ENCODE measurements around the gene MAP7D2. TPM values are rescaled to one million over a fixed set of nuclear protein-coding genes. Genes with fewer than 3 reads are reported as not detected.

The MAP7D2 gene
- total and polyA plus RNA-seq, 2 experiments from 2014 or later = 0.90 to 1.6 TPM

DNA sequence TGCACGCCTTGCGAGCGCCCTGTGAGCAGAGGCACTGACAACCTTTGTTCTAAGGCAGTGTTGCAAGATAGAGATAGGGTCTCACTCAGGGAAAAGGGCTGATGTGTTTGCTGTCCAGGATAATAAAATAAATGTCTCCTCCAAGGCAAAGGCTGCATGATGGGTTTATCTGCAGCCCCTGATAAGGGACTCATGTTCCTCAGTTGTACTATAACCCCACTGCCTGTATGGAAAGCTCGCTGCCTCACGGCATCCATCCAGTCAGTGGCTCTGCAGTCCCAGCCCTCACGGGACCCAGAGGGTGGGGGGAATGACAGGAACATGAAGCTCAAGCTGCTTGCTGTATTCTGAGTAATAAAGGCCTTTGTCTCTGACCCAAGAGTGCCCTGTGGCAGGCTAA is 148.4 kb downstream of the MAP7D2 start:
- Mint-ChIP-seq H3K36me3 (ENCODE audit: low read depth) (peaks cover 10% of the 10 kb centered on the region; the same call in 2 of the 3 replicates), H3K4me3 (no peak overlapping the region), H3K27me3 (ENCODE audit: insufficient read depth, low read depth, poor library complexity) (no peaks in the 10 kb centered on the region), H3K4me1 (peaks cover 4% of the 10 kb centered on the region; the same call in 1 of the 3 replicates), H3K27ac (no peak overlapping the region), H3K9me3 (no peaks in the 10 kb centered on the region)
- H3K9me2 ChIP-seq (ENCODE audit: insufficient read depth) = no peaks in the 10 kb centered on the region
- no peak for ATAC-seq
- H3K4me1 ChIP-seq (ENCODE audit: insufficient read depth) = no peaks in the 10 kb centered on the region
- no peak overlapping the region for H3K4me3 ChIP-seq
- H2AFZ ChIP-seq = no peak overlapping the region
- no peaks in the 10 kb centered on the region for H4K20me1 ChIP-seq (replicated peaks; ENCODE audit: insufficient read depth)
- H3K27me3 ChIP-seq (ENCODE audit: insufficient read depth) = no peaks in the 10 kb centered on the region
- no peak overlapping the region for H3K4me2 ChIP-seq
- peaks cover 9% of the 10 kb centered on the region for H3K79me2 ChIP-seq (replicated peaks; ENCODE audit: insufficient read depth)
- H3F3A ChIP-seq (replicated peaks; ENCODE audit: low read depth) = no peaks in the 10 kb centered on the region
- TF ChIP-seq ZNF331 (CRISPR knock-in tag; IDR thresholded peaks at IDR 0.05; ENCODE audit: low read depth) (no peak), EZH2phosphoT487 (IDR thresholded peaks at IDR 0.05; ENCODE audit: unreplicated experiment) (no peak), POLR2AphosphoS5 (IDR thresholded peaks at IDR 0.05; ENCODE audit: low read depth) (no peak), STAT1 (IDR thresholded peaks at IDR 0.05; ENCODE audit: unreplicated experiment) (no peak), JUNB (IDR thresholded peaks at IDR 0.05; ENCODE audit: unreplicated experiment) (no peak), NANOG (IDR thresholded peaks at IDR 0.05; ENCODE audit: borderline replicate concordance) (no peak), CREB1 (CRISPR knock-in tag; IDR thresholded peaks at IDR 0.05; ENCODE audit: low read depth) (no peak), ZNF114 (CRISPR knock-in tag; IDR thresholded peaks at IDR 0.05) (no peak), EZH2 (IDR thresholded peaks at IDR 0.05; ENCODE audit: low read depth, unreplicated experiment) (no peak)
- TF ChIP-seq, protein P1, sequence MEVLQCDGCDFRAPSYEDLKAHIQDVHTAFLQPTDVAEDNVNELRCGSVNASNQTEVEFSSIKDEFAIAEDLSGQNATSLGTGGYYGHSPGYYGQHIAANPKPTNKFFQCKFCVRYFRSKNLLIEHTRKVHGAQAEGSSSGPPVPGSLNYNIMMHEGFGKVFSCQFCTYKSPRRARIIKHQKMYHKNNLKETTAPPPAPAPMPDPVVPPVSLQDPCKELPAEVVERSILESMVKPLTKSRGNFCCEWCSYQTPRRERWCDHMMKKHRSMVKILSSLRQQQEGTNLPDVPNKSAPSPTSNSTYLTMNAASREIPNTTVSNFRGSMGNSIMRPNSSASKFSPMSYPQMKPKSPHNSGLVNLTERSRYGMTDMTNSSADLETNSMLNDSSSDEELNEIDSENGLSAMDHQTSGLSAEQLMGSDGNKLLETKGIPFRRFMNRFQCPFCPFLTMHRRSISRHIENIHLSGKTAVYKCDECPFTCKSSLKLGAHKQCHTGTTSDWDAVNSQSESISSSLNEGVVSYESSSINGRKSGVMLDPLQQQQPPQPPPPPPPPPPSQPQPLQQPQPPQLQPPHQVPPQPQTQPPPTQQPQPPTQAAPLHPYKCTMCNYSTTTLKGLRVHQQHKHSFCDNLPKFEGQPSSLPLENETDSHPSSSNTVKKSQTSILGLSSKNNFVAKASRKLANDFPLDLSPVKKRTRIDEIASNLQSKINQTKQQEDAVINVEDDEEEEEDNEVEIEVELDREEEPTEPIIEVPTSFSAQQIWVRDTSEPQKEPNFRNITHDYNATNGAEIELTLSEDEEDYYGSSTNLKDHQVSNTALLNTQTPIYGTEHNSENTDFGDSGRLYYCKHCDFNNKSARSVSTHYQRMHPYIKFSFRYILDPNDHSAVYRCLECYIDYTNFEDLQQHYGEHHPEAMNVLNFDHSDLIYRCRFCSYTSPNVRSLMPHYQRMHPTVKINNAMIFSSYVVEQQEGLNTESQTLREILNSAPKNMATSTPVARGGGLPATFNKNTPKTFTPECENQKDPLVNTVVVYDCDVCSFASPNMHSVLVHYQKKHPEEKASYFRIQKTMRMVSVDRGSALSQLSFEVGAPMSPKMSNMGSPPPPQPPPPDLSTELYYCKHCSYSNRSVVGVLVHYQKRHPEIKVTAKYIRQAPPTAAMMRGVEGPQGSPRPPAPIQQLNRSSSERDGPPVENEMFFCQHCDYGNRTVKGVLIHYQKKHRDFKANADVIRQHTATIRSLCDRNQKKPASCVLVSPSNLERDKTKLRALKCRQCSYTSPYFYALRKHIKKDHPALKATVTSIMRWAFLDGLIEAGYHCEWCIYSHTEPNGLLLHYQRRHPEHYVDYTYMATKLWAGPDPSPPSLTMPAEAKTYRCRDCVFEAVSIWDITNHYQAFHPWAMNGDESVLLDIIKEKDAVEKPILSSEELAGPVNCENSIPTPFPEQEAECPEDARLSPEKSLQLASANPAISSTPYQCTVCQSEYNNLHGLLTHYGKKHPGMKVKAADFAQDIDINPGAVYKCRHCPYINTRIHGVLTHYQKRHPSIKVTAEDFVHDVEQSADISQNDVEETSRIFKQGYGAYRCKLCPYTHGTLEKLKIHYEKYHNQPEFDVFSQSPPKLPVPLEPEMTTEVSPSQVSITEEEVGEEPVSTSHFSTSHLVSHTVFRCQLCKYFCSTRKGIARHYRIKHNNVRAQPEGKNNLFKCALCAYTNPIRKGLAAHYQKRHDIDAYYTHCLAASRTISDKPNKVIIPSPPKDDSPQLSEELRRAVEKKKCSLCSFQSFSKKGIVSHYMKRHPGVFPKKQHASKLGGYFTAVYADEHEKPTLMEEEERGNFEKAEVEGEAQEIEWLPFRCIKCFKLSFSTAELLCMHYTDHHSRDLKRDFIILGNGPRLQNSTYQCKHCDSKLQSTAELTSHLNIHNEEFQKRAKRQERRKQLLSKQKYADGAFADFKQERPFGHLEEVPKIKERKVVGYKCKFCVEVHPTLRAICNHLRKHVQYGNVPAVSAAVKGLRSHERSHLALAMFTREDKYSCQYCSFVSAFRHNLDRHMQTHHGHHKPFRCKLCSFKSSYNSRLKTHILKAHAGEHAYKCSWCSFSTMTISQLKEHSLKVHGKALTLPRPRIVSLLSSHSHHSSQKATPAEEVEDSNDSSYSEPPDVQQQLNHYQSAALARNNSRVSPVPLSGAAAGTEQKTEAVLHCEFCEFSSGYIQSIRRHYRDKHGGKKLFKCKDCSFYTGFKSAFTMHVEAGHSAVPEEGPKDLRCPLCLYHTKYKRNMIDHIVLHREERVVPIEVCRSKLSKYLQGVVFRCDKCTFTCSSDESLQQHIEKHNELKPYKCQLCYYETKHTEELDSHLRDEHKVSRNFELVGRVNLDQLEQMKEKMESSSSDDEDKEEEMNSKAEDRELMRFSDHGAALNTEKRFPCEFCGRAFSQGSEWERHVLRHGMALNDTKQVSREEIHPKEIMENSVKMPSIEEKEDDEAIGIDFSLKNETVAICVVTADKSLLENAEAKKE (CRISPR knock-in tag; IDR thresholded peaks at IDR 0.05) = no peak
- TF ChIP-seq, protein P2, sequence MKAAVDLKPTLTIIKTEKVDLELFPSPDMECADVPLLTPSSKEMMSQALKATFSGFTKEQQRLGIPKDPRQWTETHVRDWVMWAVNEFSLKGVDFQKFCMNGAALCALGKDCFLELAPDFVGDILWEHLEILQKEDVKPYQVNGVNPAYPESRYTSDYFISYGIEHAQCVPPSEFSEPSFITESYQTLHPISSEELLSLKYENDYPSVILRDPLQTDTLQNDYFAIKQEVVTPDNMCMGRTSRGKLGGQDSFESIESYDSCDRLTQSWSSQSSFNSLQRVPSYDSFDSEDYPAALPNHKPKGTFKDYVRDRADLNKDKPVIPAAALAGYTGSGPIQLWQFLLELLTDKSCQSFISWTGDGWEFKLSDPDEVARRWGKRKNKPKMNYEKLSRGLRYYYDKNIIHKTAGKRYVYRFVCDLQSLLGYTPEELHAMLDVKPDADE (IDR thresholded peaks at IDR 0.05) = no peak
- H3K27ac ChIP-seq (ENCODE audit: low read depth) = no peak overlapping the region
- no peak for DNase-seq (ENCODE audit: low spot score)
- 0 out of 2 replicates have a peak, but pooled peaks cover 5% of the 10 kb centered on the region for H3K36me3 ChIP-seq (ENCODE audit: insufficient read depth)
